NT2/D1 (cell line): ENCODE data around the gene PARP3.

Source experiments
- SUZ12 ChIP-seq: IDR thresholded peaks from 2 replicates; pipeline ENCODE4 v1.6.1; 2011; ENCODE audit not compliant: insufficient read length, insufficient read depth; ENCODE audit errors: extremely low read depth
- YY1 ChIP-seq: IDR thresholded peaks from 2 replicates; pipeline ENCODE4 v1.6.1; 2011; ENCODE audit not compliant: insufficient read length, insufficient read depth
- ZNF274 ChIP-seq: IDR thresholded peaks from 2 replicates; pipeline ENCODE4 v1.6.1; 2011; ENCODE audit warnings: mild to moderate bottlenecking, low read depth, low read length

GRCh38 chr3:51966016-51966415 lies 23.9 kb downstream of the PARP3 start:
- no peak for TF ChIP-seq YY1
- TF ChIP-seq ZNF274 = no peak
- no peak for TF ChIP-seq SUZ12
